Suprapubic skin (tissue), 4 donors: ENCODE measurements around the gene AFMID.

ENCODE experiments used
- EP300 ChIP-seq: sonication (generic); formaldehyde crosslinking; IDR thresholded peaks from one replicate; pipeline ENCODE4 v1.6.1; 2017; ENCODE audit warnings: antibody characterized with exemption
- POLR2A ChIP-seq, 2 donors: fragments of 450-650 bp; IDR thresholded peaks; one replicate each; pipeline ENCODE4 v1.6.1; 2017; ENCODE audit warnings: antibody characterized with exemption in 2 of 2, mild to moderate bottlenecking in 2 of 2, moderate library complexity in 2 of 2
- POLR2AphosphoS5 ChIP-seq, 3 donors: sonication (generic); formaldehyde crosslinking; IDR thresholded peaks; one replicate each; pipeline ENCODE4 v1.6.1; 2017; ENCODE audit warnings: antibody characterized with exemption in 3 of 3
- TF ChIP-seq, protein P1 (sequence below), 2 donors: fragments of 200-600 bp in 1 of 2; fragments of 450-650 bp in 1 of 2; sonication (generic) in 1 of 2; IDR thresholded peaks; one replicate each; pipeline ENCODE4 v1.5.1; 2016 to 2019; ENCODE audit warnings: antibody characterized with exemption in 2 of 2, mild to moderate bottlenecking in 1 of 2, moderate library complexity in 1 of 2

DNA sequence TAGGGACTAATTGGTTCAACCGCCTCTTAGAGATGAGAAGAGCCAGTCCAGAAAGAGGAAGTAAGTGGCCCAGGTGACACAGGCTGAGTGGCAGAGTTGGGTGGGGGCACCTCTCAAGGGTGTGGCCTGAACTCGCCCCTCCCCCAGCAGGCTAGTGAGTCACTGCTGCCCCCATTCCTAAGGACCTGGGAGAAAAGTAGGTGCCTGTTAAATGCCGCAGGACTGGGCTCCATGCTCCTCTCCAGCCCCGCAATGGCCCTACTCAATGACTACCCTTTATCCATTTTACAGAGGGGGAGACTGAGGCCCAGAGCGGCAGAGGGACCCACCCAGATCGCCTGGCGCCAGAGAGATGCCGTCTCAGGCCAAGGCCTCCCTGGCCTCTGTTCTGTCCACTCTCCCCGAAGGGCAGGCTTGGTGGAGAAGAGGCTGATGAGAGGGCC, 52.3 kb downstream of the AFMID start:
- TF ChIP-seq, protein P1, sequence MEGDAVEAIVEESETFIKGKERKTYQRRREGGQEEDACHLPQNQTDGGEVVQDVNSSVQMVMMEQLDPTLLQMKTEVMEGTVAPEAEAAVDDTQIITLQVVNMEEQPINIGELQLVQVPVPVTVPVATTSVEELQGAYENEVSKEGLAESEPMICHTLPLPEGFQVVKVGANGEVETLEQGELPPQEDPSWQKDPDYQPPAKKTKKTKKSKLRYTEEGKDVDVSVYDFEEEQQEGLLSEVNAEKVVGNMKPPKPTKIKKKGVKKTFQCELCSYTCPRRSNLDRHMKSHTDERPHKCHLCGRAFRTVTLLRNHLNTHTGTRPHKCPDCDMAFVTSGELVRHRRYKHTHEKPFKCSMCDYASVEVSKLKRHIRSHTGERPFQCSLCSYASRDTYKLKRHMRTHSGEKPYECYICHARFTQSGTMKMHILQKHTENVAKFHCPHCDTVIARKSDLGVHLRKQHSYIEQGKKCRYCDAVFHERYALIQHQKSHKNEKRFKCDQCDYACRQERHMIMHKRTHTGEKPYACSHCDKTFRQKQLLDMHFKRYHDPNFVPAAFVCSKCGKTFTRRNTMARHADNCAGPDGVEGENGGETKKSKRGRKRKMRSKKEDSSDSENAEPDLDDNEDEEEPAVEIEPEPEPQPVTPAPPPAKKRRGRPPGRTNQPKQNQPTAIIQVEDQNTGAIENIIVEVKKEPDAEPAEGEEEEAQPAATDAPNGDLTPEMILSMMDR (IDR thresholded peaks at IDR 0.05) = no peak
- TF ChIP-seq POLR2A (IDR thresholded peaks at IDR 0.05) (no peak), EP300 (no peak), POLR2AphosphoS5 (IDR thresholded peaks at IDR 0.05) (no peak)
